ENCODE results near the gene MYO3B.
"Not testable (repeated sequence)": the region's sequence is repeated elsewhere in the genome, so short reads cannot be mapped to it uniquely, and the experiment has no call there.

Gene MYO3B

GRCh38 chr2:170255137-170255536, 77.2 kb downstream of the MYO3B start:
- ChIA-PET POLR2A (ENCODE audit: low non-redundant PET) (no interaction called here), CTCF (no interaction called here)
- no peak for TF ChIP-seq CTCF (conservative IDR thresholded peaks at IDR 0.05; ENCODE audit: low read depth)
- no peak overlapping the region for H3K27ac ChIP-seq
- no peak for DNase-seq (ENCODE audit: low spot score)

- TF ChIP-seq CTCF (conservative IDR thresholded peaks at IDR 0.05; ENCODE audit: low read depth) = no peak
- DNase-seq (ENCODE audit: low spot score) = no peak
- POLR2A ChIA-PET (ENCODE audit: low non-redundant PET) = no interaction called here
- CTCF ChIA-PET = no interaction called here
- no peak overlapping the region for H3K27ac ChIP-seq
Measured at GRCh38 chr2:170255971-170256370, 78.0 kb downstream of the MYO3B start.

- no peak for DNase-seq (ENCODE audit: low spot score)
- ChIA-PET CTCF (no interaction called here), POLR2A (ENCODE audit: low non-redundant PET) (no interaction called here)
- no peak overlapping the region for H3K27ac ChIP-seq
- TF ChIP-seq CTCF (conservative IDR thresholded peaks at IDR 0.05; ENCODE audit: low read depth) = no peak
Measured at GRCh38 chr2:170258382-170258781, 80.4 kb downstream of the MYO3B start.

- H3K27ac ChIP-seq = no peak overlapping the region
- ChIA-PET CTCF (no interaction called here), POLR2A (ENCODE audit: low non-redundant PET) (no interaction called here)
- no peak for TF ChIP-seq CTCF (conservative IDR thresholded peaks at IDR 0.05; ENCODE audit: low read depth)
- DNase-seq (ENCODE audit: low spot score) = no peak
Measured at GRCh38 chr2:170260188-170260587, 82.2 kb downstream of the MYO3B start.

- CTCF ChIA-PET = interaction anchor here (0.7 kb wide), 1 partner anchor 21 kb away, joined by 4 read pairs; no protein-coding TSS in a partner anchor
- no peak for TF ChIP-seq CTCF (conservative IDR thresholded peaks at IDR 0.05; ENCODE audit: low read depth)
- POLR2A ChIA-PET (ENCODE audit: low non-redundant PET) = no interaction called here
Measured at GRCh38 chr2:170261566-170261965, 83.6 kb downstream of the MYO3B start.

GRCh38 chr2:170262343-170262742, 84.4 kb downstream of the MYO3B start:
- H3K27ac ChIP-seq = no peak overlapping the region
- no peak for TF ChIP-seq CTCF (conservative IDR thresholded peaks at IDR 0.05; ENCODE audit: low read depth)
- ChIA-PET CTCF (interaction anchor here (0.7 kb wide), 1 partner anchor 20 kb away, joined by 4 read pairs; no protein-coding TSS in a partner anchor), POLR2A (ENCODE audit: low non-redundant PET) (no interaction called here)
- no peak for DNase-seq (ENCODE audit: low spot score)

More at GRCh38 chr2:170261566-170261965, 83.6 kb downstream of the MYO3B start:
- H3K27ac ChIP-seq = no peak overlapping the region
- DNase-seq (ENCODE audit: low spot score) = no peak

- ChIA-PET CTCF (no interaction called here), POLR2A (ENCODE audit: low non-redundant PET) (no interaction called here)
- H3K27ac ChIP-seq = no peak overlapping the region
- no peak for DNase-seq (ENCODE audit: low spot score)
- no peak for TF ChIP-seq CTCF (conservative IDR thresholded peaks at IDR 0.05; ENCODE audit: low read depth)
Measured at GRCh38 chr2:170262806-170263205, 84.9 kb downstream of the MYO3B start.

- POLR2A ChIA-PET (ENCODE audit: low non-redundant PET); H3K27ac ChIP-seq; DNase-seq (ENCODE audit: low spot score); CTCF ChIA-PET: not testable (repeated sequence)
Measured at GRCh38 chr2:170263728-170264521, 86.0 kb downstream of the MYO3B start.

All from RWPE1 (cell line).